MCF 10A (cell line): Measurements from ENCODE around the gene CWF19L2. TPM values are rescaled to one million over a fixed set of nuclear protein-coding genes. Genes with fewer than 3 reads are reported as not detected.
"Not testable (repeated sequence)": the region's sequence is repeated elsewhere in the genome, so short reads cannot be mapped to it uniquely, and the experiment has no call there.

Source experiments
- BruUV-seq: library from RNA; stranded (reverse); fragments of 400-500 nt; replicated peaks from 2 replicates; lab custom pipeline; 2021; lab: Mats Ljungman, UMichigan
- CTCF ChIA-PET: fragments of 300-600 bp; sonication (Branson Sonifier 250); formaldehyde crosslinking; extraction: SDS; loops from one replicate; lab custom pipeline; 2021; ENCODE audit warnings: antibody characterized with exemption, inconsistent platforms; lab: Yijun Ruan, JAX
- POLR2A ChIA-PET: fragments of 300-600, 350-650 bp; sonication (Branson Sonifier 250); formaldehyde crosslinking; extraction: SDS; loops from one replicate; lab custom pipeline; 2020; ENCODE audit warnings: antibody characterized with exemption, inconsistent platforms; lab: Yijun Ruan, JAX
- DNase-seq: peaks from one replicate; pipeline ENCODE4 v3.0.0-alpha.2; 2018; ENCODE audit not compliant: unreplicated experiment
- H3K27ac Mint-ChIP-seq: one replicate; pipeline ENCODE4 v1.8.0; 2022; ENCODE audit warnings: mild to moderate bottlenecking, low read depth, mixed read lengths; ENCODE audit not compliant: unreplicated experiment
- H3K27me3 Mint-ChIP-seq: one replicate; pipeline ENCODE4 v1.8.0; 2022; ENCODE audit warnings: mixed read lengths; ENCODE audit not compliant: insufficient read depth, unreplicated experiment
- H3K36me3 Mint-ChIP-seq: one replicate; pipeline ENCODE4 v1.8.0; 2022; ENCODE audit warnings: mild to moderate bottlenecking, moderate library complexity, mixed read lengths; ENCODE audit not compliant: insufficient read depth, unreplicated experiment
- H3K4me1 Mint-ChIP-seq: one replicate; pipeline ENCODE4 v1.8.0; 2022; ENCODE audit warnings: mixed read lengths; ENCODE audit not compliant: insufficient read depth, unreplicated experiment
- H3K4me3 Mint-ChIP-seq: one replicate; pipeline ENCODE4 v1.8.0; 2022; ENCODE audit warnings: mild to moderate bottlenecking, moderate library complexity, mixed read lengths; ENCODE audit not compliant: unreplicated experiment
- H3K9me3 Mint-ChIP-seq: one replicate; pipeline ENCODE4 v1.8.0; 2022; ENCODE audit warnings: mixed read lengths; ENCODE audit not compliant: unreplicated experiment
- CTCF ChIP-seq: fragments of 200-600 bp; IDR thresholded peaks from one replicate; pipeline ENCODE4 v1.8.0; 2022; ENCODE audit warnings: antibody characterized with exemption, mild to moderate bottlenecking; ENCODE audit not compliant: unreplicated experiment
- intact Hi-C: fragments of 100-400 bp; cut with micrococcal nuclease; formaldehyde crosslinking; loops from 2 replicates; pipeline ENCODE4 v1.14.1; 2022
- total RNA-seq: library from RNA; stranded (reverse); gene quantifications from 2 replicates; pipeline ENCODE4 v1.2.3, GENCODE V29; 2022

Gene CWF19L2
- total RNA-seq, 1 experiment from 2014 or later: 8.5 TPM

GRCh38 chr11:107472966-107473365 is 15.3 kb upstream of the CWF19L2 start:
- Mint-ChIP-seq H3K27me3 (no peaks in the 10 kb centered on the region), H3K4me1 (no peaks in the 10 kb centered on the region), H3K9me3 (no peaks in the 10 kb centered on the region), H3K27ac (no peak overlapping the region), H3K4me3 (no peak overlapping the region), H3K36me3 (no peaks in the 10 kb centered on the region)
- CTCF ChIA-PET: no interaction called here
- BruUV-seq: no TSS peak
- intact Hi-C loops: no loop called here
- TF ChIP-seq CTCF: no peak
- POLR2A ChIA-PET: no interaction called here
- no peak for DNase-seq

- H3K9me3 Mint-ChIP-seq: peaks cover 2% of the 10 kb centered on the region
- H3K4me1 Mint-ChIP-seq: no peaks in the 10 kb centered on the region
- H3K36me3 Mint-ChIP-seq: no peaks in the 10 kb centered on the region
- intact Hi-C loops: no loop called here
- no TSS peak for BruUV-seq
- H3K27me3 Mint-ChIP-seq: peaks cover 23% of the 10 kb centered on the region
- H3K27ac Mint-ChIP-seq: no peak overlapping the region
- DNase-seq: peak; percentile 35
- TF ChIP-seq CTCF: no peak
- CTCF ChIA-PET: no interaction called here
- POLR2A ChIA-PET: no interaction called here
- H3K4me3 Mint-ChIP-seq: no peak overlapping the region
Observed at GRCh38 chr11:107468596-107468995, 11.0 kb upstream of the CWF19L2 start.

GRCh38 chr11:107467696-107468095 is 10.1 kb upstream of the CWF19L2 start:
- peaks cover 7% of the 10 kb centered on the region for H3K9me3 Mint-ChIP-seq
- peaks cover 32% of the 10 kb centered on the region for H3K27me3 Mint-ChIP-seq
- intact Hi-C loops: no loop called here

GRCh38 chr11:107466275-107466866 is 8.7 kb upstream of the CWF19L2 start:
- peaks cover 41% of the 10 kb centered on the region for H3K27me3 Mint-ChIP-seq
- DNase-seq, H3K4me3 Mint-ChIP-seq, H3K9me3 Mint-ChIP-seq, H3K4me1 Mint-ChIP-seq, BruUV-seq, intact Hi-C loops, H3K27ac Mint-ChIP-seq, H3K36me3 Mint-ChIP-seq: not testable (repeated sequence)
- ChIA-PET POLR2A (interaction anchor here (1.0 kb wide), 1 partner anchor 8 kb away, joined by 13 read pairs; the partner anchor contains the start of gene CWF19L2), CTCF (interaction anchor here (0.5 to 0.6 kb wide), 2 partner anchors 8 to 22 kb away, joined by 3 read pairs; partner anchors contain the start of gene CWF19L2)

More at GRCh38 chr11:107467696-107468095, 10.1 kb upstream of the CWF19L2 start:
- H3K4me3 Mint-ChIP-seq: no peak overlapping the region
- H3K36me3 Mint-ChIP-seq: no peaks in the 10 kb centered on the region
- H3K27ac Mint-ChIP-seq: no peak overlapping the region
- ChIA-PET POLR2A (interaction anchor here (1.0 kb wide), 1 partner anchor 10 kb away, joined by 13 read pairs; the partner anchor contains the start of gene CWF19L2), CTCF (interaction anchor here (0.5 to 0.7 kb wide), 2 partner anchors 306 to 1390 kb away, joined by 3 read pairs; partner anchors contain the start of genes AASDHPPT and KBTBD3)
- no peak for DNase-seq
- H3K4me1 Mint-ChIP-seq: no peaks in the 10 kb centered on the region
- TF ChIP-seq CTCF: no peak
- BruUV-seq: no TSS peak
